Measurements from ENCODE around the gene AKAP6.

DNA sequence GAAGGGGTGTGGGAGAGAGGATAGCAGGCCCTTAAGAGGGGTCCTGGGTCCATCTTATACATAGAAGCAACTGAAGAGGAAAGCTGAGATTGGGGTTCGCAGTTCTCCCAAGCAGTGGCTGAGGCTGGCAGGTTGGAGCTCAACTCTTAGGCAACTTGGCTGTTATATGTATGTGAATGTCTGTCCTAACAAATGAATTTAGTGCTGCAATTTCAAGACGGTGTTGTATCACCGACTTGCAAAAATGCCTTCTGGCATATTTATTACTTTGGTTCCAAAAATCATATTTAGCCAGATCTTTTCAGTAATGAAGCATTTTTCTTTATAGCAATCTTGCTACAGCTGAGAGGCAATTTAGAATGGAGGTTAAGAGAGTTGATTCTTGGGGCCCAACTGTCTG lies 148.3 kb downstream of the AKAP6 start:
- TF ChIP-seq, protein P1, sequence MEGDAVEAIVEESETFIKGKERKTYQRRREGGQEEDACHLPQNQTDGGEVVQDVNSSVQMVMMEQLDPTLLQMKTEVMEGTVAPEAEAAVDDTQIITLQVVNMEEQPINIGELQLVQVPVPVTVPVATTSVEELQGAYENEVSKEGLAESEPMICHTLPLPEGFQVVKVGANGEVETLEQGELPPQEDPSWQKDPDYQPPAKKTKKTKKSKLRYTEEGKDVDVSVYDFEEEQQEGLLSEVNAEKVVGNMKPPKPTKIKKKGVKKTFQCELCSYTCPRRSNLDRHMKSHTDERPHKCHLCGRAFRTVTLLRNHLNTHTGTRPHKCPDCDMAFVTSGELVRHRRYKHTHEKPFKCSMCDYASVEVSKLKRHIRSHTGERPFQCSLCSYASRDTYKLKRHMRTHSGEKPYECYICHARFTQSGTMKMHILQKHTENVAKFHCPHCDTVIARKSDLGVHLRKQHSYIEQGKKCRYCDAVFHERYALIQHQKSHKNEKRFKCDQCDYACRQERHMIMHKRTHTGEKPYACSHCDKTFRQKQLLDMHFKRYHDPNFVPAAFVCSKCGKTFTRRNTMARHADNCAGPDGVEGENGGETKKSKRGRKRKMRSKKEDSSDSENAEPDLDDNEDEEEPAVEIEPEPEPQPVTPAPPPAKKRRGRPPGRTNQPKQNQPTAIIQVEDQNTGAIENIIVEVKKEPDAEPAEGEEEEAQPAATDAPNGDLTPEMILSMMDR (IDR thresholded peaks at IDR 0.05) = no peak
- TF ChIP-seq POLR2A (IDR thresholded peaks at IDR 0.05) = no peak
